ENCODE results near the gene PPFIA2. TPM values are rescaled to one million over a fixed set of nuclear protein-coding genes. Genes with fewer than 3 reads are reported as not detected.

The PPFIA2 gene
- total RNA-seq, 2 donors from 2014 or later = not detected

DNA sequence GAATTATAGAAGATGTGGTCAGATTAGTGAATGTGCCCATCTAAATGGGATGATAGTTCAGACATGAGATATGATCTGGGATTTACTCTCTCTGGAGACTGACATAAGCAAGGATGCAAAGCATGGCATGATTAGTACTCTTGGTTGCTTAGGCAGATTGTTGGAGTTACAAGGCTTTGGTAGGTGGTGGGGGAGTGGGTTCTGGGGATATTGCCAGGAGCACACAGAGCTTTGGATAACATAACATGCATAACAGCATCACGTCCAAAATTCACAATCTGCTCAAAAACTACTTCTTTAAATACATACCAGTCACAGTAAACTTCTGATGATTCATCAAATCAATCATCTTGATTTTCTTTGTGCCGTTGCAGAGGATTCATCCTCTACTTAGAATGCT lies 393.9 kb downstream of the PPFIA2 start:
- ATAC-seq (no peak), DNase-seq (ENCODE audit: low spot score) (no peak)
- no peak overlapping the region for H3K27ac Mint-ChIP-seq
- peaks cover 7% of the 10 kb centered on the region for H3K9me3 Mint-ChIP-seq
- no peaks in the 10 kb centered on the region for H3K36me3 Mint-ChIP-seq
- H3K4me1 Mint-ChIP-seq (ENCODE audit: low read depth in 2 of 2) = no peaks in the 10 kb centered on the region
- no peak overlapping the region for H3K4me3 Mint-ChIP-seq
- H3K27me3 Mint-ChIP-seq = no peaks in the 10 kb centered on the region

DNA sequence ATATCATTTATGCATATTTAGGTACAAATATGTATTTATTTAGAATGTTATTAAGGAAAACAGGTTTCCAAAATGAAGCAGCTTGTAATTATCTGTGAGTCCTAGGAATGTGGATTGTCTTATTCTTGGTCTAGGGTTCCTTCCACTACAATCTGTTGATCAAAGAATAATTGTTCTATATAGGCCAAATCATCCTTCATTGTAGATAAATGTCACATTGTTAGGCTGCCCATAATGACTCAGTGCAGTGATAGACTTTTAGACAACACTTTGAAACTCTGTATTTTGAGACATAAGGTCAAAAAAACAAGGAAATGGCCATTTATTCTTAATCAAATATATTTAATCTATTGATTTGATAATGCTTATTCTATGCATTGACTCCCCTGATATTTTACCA lies 398.2 kb downstream of the PPFIA2 start:
- H3K36me3 Mint-ChIP-seq = no peaks in the 10 kb centered on the region
- ATAC-seq (no peak), DNase-seq (ENCODE audit: low spot score) (no peak)
- no peak overlapping the region for H3K4me3 Mint-ChIP-seq
- peaks cover 1% of the 10 kb centered on the region for H3K9me3 Mint-ChIP-seq
- no peaks in the 10 kb centered on the region for H3K27me3 Mint-ChIP-seq
- no peak overlapping the region for H3K27ac Mint-ChIP-seq
- no peaks in the 10 kb centered on the region for H3K4me1 Mint-ChIP-seq (ENCODE audit: low read depth in 2 of 2)

DNA sequence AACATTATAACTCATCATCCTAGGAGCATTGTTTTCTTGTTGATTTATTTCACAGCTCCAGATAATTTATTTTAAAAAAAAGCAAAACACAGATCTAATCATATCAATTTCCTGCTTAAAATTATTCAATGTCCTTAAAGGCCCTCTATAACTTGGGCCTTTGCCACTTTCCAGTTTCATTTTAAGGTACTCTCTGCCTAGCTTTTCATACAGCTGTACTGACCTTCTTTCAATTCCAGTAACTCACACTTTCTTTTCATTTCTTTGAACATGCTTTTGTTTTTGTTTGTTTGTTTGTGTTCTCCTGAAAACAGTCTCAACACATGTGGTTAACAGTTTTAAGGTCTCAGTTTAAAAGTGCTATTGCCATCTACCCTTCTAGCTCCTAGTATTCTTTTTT lies 399.4 kb downstream of the PPFIA2 start:
- H3K4me1 Mint-ChIP-seq (ENCODE audit: low read depth in 2 of 2) = no peaks in the 10 kb centered on the region
- no peaks in the 10 kb centered on the region for H3K27me3 Mint-ChIP-seq
- ATAC-seq = no peak
- no peaks in the 10 kb centered on the region for H3K9me3 Mint-ChIP-seq
- H3K27ac Mint-ChIP-seq = no peak overlapping the region
- no peak overlapping the region for H3K4me3 Mint-ChIP-seq
- no peak for DNase-seq (ENCODE audit: low spot score)
- no peaks in the 10 kb centered on the region for H3K36me3 Mint-ChIP-seq

DNA sequence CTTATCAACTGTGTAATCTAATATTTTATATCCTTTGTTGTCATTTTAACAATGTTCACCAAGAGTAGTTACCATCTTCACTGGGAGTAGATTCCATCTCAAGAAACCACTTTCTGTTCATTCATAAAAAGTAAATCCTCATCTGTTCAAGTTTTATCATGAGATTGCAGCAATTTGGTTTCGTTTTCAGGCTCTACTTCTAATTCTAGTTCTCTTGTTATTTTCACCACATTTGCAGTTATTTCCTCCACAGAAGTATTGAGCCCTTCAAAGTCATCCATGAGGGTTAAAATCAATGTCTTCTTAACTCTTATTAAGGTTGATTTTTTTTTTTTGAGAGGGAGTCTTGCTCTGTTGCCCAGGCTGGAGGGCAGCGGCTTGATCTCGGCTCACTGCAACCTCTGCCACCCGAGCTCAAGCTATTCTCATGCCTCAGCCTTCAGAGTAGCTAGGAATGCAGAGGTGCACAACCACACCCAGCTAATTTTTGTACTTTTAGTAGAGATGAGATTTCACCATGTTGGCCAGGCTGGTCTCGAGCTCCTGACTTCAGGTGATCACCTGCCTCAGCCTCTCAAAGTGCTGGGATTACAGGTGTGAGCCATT lies 404.7 kb downstream of the PPFIA2 start:
- H3K4me3 Mint-ChIP-seq = no peak overlapping the region
- DNase-seq (ENCODE audit: low spot score) = no peak
- no peaks in the 10 kb centered on the region for H3K36me3 Mint-ChIP-seq
- H3K27me3 Mint-ChIP-seq = no peaks in the 10 kb centered on the region
- H3K4me1 Mint-ChIP-seq (ENCODE audit: low read depth in 2 of 2) = no peaks in the 10 kb centered on the region
- H3K9me3 Mint-ChIP-seq = peaks cover 8% of the 10 kb centered on the region
- no peak overlapping the region for H3K27ac Mint-ChIP-seq
- no peak for ATAC-seq

DNA sequence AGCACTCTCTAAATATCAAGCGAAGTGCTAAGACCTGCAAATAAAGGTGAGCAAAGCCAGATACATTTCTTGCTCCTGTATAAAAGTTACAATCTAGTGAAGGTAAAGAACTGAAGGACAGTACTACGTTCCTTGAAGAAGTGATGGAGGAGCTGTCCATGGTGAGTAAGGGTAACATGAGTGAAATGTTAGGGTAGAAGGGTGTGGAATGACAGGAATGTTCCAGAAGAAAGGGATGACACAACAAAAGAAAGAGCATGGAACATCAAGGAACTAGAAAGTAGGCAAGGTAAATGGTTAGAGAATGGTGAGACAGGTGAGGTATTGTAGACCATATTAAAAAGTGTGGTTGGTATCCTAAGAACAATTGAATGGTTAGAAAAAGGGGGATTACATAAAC lies 408.8 kb downstream of the PPFIA2 start:
- ATAC-seq (no peak), DNase-seq (ENCODE audit: low spot score) (no peak)
- Mint-ChIP-seq H3K4me1 (ENCODE audit: low read depth in 2 of 2) (no peaks in the 10 kb centered on the region), H3K4me3 (no peak overlapping the region), H3K27ac (no peak overlapping the region), H3K9me3 (peaks cover 11% of the 10 kb centered on the region), H3K36me3 (no peaks in the 10 kb centered on the region), H3K27me3 (no peaks in the 10 kb centered on the region)

DNA sequence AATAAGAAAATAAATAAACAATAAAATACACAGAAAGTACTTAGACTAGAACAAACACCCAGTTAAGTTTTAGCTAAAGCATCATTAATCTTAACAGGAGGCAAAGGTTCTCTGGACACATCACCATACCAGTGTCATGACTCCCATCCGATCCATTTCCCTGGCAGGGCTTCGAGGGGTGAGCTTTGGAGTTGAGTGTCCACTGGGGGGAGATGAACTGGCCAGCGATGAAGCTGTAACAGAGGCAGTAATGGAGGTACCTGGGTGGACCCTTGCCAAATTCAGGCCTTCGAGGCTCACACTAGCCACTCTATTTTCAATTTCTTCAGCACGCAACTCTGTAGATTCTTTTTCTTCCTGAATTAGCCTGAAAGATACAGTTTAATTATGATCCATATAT lies 411.7 kb downstream of the PPFIA2 start:
- Mint-ChIP-seq H3K36me3 (no peaks in the 10 kb centered on the region), H3K27ac (no peak overlapping the region), H3K4me1 (ENCODE audit: low read depth in 2 of 2) (no peaks in the 10 kb centered on the region), H3K9me3 (peaks cover 11% of the 10 kb centered on the region), H3K27me3 (no peaks in the 10 kb centered on the region), H3K4me3 (no peak overlapping the region)
- DNase-seq (ENCODE audit: low spot score) = no peak
- no peak for ATAC-seq

DNA sequence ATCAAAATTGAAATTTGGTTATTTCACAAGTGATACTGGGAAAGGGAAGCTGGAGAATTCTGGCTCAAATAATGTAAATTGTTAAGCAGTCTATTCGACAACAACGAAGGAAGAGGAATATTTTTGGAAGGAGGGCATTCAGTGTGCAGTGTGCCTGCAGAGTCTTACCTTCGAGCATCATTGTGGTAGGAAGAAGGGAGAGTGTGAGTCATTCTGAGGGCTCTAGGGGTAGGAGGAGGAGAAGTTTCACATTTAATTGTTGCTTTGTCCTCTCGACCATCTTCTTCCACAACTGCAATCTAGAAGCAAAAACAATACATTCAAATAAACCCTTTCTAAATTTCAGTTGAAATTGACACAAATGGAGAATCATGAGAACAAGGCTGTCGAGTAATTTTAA lies 418.2 kb downstream of the PPFIA2 start:
- no peaks in the 10 kb centered on the region for H3K4me1 Mint-ChIP-seq (ENCODE audit: low read depth in 2 of 2)
- H3K36me3 Mint-ChIP-seq = no peaks in the 10 kb centered on the region
- no peaks in the 10 kb centered on the region for H3K27me3 Mint-ChIP-seq
- ATAC-seq = no peak
- no peak overlapping the region for H3K27ac Mint-ChIP-seq
- H3K9me3 Mint-ChIP-seq = peaks cover 3% of the 10 kb centered on the region
- no peak for DNase-seq (ENCODE audit: low spot score)
- no peak overlapping the region for H3K4me3 Mint-ChIP-seq

DNA sequence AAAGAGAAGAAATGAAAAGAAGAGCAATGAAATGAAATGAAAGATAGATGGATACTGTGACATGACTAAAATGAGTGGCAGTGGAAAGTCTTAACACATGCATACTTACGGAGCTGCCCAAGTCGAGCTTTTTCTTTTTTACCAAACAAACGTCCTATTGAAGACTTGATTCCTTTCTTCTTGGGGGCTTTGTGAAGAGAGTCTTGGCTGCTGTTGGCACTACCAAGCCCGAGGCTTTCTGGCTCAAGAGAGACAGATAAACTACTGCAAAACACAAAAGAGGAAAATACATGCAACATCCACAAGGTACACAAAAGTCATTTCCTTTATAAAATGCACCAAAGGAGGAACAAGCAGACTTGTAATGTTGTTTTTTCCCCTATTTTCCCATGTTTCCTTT lies 420.1 kb downstream of the PPFIA2 start:
- no peaks in the 10 kb centered on the region for H3K4me1 Mint-ChIP-seq (ENCODE audit: low read depth in 2 of 2)
- no peak overlapping the region for H3K27ac Mint-ChIP-seq
- ATAC-seq (no peak), DNase-seq (ENCODE audit: low spot score) (no peak)
- H3K9me3 Mint-ChIP-seq = peaks cover 8% of the 10 kb centered on the region
- no peak overlapping the region for H3K4me3 Mint-ChIP-seq
- H3K36me3 Mint-ChIP-seq = no peaks in the 10 kb centered on the region
- H3K27me3 Mint-ChIP-seq = no peaks in the 10 kb centered on the region

DNA sequence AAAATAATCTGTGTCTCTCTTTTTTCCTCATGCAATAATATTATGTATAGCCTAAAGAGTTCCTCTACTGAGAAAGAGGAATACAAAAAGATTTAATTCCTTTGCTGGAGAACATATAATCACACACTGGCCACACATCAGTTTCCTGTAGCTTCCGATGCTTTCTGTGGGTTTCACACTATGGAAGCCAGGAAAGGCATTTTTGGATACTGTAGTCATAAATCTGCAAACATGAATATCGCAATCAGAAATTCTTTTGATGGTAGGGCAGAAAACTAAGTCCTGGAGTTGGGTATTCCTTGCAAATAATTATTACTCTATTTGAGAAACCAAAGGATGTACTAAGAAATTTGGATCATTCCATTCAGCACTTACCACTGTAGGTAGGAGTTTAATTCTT lies 421.3 kb downstream of the PPFIA2 start:
- no peak for DNase-seq (ENCODE audit: low spot score)
- Mint-ChIP-seq H3K36me3 (no peaks in the 10 kb centered on the region), H3K27ac (no peak overlapping the region), H3K27me3 (no peaks in the 10 kb centered on the region), H3K4me1 (ENCODE audit: low read depth in 2 of 2) (no peaks in the 10 kb centered on the region), H3K4me3 (no peak overlapping the region), H3K9me3 (peaks cover 12% of the 10 kb centered on the region)
- ATAC-seq = no peak

DNA sequence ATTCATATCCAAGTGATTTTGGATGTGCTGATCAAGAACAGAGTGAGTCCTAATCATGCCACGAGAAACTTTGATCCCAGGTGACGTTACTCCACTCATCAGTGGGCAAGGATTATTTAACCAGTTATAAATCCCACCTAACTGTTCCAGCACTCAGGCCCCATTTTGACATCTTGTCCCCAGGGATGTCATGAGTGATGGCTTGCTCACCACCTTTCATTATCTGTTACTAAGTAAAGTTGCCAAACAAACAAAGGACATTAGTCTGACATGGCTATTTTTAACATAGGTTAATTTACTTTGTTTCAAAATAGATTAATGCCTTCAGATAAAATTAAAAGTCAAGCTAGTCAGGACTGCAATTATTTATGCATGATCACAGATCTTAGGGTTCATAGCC lies 425.3 kb downstream of the PPFIA2 start:
- Mint-ChIP-seq H3K36me3 (no peaks in the 10 kb centered on the region), H3K4me3 (no peak overlapping the region), H3K27me3 (no peaks in the 10 kb centered on the region), H3K9me3 (peaks cover 19% of the 10 kb centered on the region), H3K27ac (no peak overlapping the region), H3K4me1 (ENCODE audit: low read depth in 2 of 2) (no peaks in the 10 kb centered on the region)
- no peak for ATAC-seq
- DNase-seq (ENCODE audit: low spot score) = no peak

DNA sequence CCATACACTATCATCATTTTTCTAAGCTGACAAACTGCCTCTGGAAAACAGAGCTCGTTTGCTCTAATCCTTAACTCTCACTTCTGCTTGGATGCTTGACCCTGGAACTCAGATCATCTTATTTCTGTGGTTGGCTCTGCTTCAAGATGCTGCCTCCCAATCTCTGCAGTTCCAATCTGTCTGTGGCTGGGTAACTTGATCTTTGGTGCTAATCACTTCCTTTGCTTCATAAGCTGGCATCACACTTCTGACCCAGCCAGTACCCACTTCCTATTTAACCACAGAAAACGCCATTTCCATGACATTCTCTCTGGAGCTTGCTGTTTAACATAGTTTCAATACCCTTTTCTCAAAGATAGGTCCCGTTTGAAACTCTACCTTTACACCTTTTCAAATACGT lies 427.1 kb downstream of the PPFIA2 start:
- H3K4me3 Mint-ChIP-seq = no peak overlapping the region
- H3K36me3 Mint-ChIP-seq = no peaks in the 10 kb centered on the region
- ATAC-seq (no peak), DNase-seq (ENCODE audit: low spot score) (no peak)
- H3K27ac Mint-ChIP-seq = no peak overlapping the region
- peaks cover 19% of the 10 kb centered on the region for H3K9me3 Mint-ChIP-seq
- no peaks in the 10 kb centered on the region for H3K4me1 Mint-ChIP-seq (ENCODE audit: low read depth in 2 of 2)
- H3K27me3 Mint-ChIP-seq = no peaks in the 10 kb centered on the region

DNA sequence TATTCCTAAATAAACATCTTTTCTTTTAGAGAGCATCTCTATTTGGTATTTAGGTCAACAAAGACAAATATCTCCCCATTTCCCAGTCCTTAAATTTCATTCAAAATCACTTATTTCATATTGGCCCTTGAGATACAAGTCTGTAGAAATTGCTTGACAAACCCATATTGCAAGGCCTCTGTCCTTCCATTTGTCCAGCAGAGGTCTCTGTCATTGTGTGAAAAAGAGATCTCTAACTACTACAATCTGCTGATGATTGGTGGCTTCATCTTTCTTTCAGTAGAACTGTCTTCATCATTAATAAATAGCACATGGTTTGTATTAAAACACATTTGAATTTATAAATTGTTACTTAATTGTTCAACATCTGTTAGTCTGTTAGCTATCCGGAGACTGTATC lies 428.7 kb downstream of the PPFIA2 start:
- Mint-ChIP-seq H3K27ac (no peak overlapping the region), H3K4me1 (ENCODE audit: low read depth in 2 of 2) (no peaks in the 10 kb centered on the region), H3K4me3 (no peak overlapping the region), H3K9me3 (peaks cover 19% of the 10 kb centered on the region), H3K27me3 (no peaks in the 10 kb centered on the region), H3K36me3 (no peaks in the 10 kb centered on the region)
- ATAC-seq = no peak
- no peak for DNase-seq (ENCODE audit: low spot score)

DNA sequence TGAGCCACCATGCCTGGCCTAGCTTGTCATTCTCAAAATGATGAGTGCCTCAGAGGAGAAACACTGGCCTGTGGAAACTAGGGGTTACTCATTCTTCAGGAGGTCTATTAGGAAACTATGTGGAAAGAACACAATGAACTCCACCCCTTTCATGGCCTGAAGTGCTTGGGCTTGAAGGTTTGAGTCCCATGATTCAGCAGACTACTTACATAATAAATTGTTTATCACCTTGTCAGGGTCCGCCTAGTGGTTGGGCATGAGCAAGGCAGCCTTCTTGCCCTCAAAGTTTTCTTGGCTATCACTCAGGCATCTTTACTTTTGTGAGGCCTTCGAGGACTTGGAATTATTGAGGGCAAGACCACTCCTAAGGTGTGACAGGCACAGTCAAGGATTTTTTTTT lies 430.1 kb downstream of the PPFIA2 start:
- DNase-seq (ENCODE audit: low spot score) = no peak

DNA sequence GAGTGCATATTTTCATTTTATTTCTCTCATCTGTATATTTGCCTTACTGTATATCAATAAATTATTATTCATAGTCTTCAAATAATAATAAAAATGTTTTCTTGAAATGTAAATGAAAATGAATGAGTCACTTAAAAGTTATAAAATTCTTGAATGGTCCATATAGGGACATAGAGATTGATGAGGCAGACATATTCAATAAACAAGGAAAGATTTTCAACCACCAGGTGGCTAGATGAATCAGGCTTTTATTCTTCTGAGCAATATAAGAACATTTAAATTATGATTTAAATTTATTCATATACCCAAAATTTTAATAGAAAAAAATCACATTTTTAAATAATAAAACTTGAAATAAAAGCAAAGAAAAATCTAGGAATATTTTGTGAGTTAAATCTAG lies 431.7 kb downstream of the PPFIA2 start:
- no peak for ATAC-seq
- Mint-ChIP-seq H3K4me3 (no peak overlapping the region), H3K4me1 (ENCODE audit: low read depth in 2 of 2) (no peaks in the 10 kb centered on the region), H3K36me3 (no peaks in the 10 kb centered on the region), H3K9me3 (peaks cover 12% of the 10 kb centered on the region), H3K27ac (no peak overlapping the region), H3K27me3 (no peaks in the 10 kb centered on the region)
- no peak for DNase-seq (ENCODE audit: low spot score)

More for the DNA sequence above, 430.1 kb downstream of the PPFIA2 start:
- no peaks in the 10 kb centered on the region for H3K4me1 Mint-ChIP-seq (ENCODE audit: low read depth in 2 of 2)
- no peaks in the 10 kb centered on the region for H3K27me3 Mint-ChIP-seq
- H3K9me3 Mint-ChIP-seq = peaks cover 14% of the 10 kb centered on the region
- no peak for ATAC-seq
- no peak overlapping the region for H3K27ac Mint-ChIP-seq
- H3K36me3 Mint-ChIP-seq = no peaks in the 10 kb centered on the region
- H3K4me3 Mint-ChIP-seq = no peak overlapping the region

DNA sequence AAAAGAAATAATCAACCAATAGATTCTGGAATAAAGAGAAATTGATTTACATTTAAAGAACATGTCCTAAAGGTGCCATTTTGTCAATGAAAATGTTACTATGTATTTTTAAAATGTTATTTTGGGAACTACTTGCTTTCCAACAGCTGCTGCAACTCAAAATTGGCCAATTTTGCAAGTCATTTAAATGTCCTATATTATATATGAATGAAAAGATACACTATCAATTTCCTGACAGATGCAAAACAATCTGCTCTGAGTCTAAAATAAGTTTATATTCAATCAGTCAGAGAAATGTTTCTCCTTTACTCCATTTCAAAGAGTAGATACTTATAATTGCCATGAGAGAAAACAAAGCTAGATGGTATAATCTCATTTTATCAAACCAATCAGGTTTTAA lies 434.1 kb downstream of the PPFIA2 start:
- DNase-seq (ENCODE audit: low spot score) (no peak), ATAC-seq (no peak)
- no peaks in the 10 kb centered on the region for H3K36me3 Mint-ChIP-seq
- H3K9me3 Mint-ChIP-seq = peaks cover 8% of the 10 kb centered on the region
- no peak overlapping the region for H3K27ac Mint-ChIP-seq
- no peaks in the 10 kb centered on the region for H3K27me3 Mint-ChIP-seq
- H3K4me1 Mint-ChIP-seq (ENCODE audit: low read depth in 2 of 2) = no peaks in the 10 kb centered on the region
- no peak overlapping the region for H3K4me3 Mint-ChIP-seq

All from natural killer cell treated with Interleukin-12 subunit alpha and Interleukin-12 subunit beta and Interleukin-15 and Interleukin-18, amount 100 ng/mL, for 72 hours (primary cell).